Activated CD4-positive, alpha-beta T cell treated with anti-CD3 and anti-CD28 coated beads, Interleukin-2, amount 50 U/mL, for 48 hours (primary cell): ENCODE results near the gene PRDX2.
"Not testable (repeated sequence)": the region's sequence is repeated elsewhere in the genome, so short reads cannot be mapped to it uniquely, and the experiment has no call there.

Source experiments
- DNase-seq, 2 experiments: peaks; one replicate each; pipeline ENCODE4 v3.0.0-alpha.2; 2020

Gene PRDX2

GRCh38 chr19:12801466-12802266 lies at the start of gene PRDX2, which contains the start of gene THSD8:
Gene PRDX2, minus strand, starts transcription at chr19:12801800. Its CDS starts 539 bp downstream, at chr19:12801261.
Gene THSD8, plus strand, starts transcription at chr19:12802069. Its CDS starts 3 bp downstream, at chr19:12802072.
- peak; percentile 82 to 84 for DNase-seq

GRCh38 chr19:12847159-12848139 lies 45.8 kb upstream of the PRDX2 start:
- DNase-seq: peak; percentile 92 to 93

DNA sequence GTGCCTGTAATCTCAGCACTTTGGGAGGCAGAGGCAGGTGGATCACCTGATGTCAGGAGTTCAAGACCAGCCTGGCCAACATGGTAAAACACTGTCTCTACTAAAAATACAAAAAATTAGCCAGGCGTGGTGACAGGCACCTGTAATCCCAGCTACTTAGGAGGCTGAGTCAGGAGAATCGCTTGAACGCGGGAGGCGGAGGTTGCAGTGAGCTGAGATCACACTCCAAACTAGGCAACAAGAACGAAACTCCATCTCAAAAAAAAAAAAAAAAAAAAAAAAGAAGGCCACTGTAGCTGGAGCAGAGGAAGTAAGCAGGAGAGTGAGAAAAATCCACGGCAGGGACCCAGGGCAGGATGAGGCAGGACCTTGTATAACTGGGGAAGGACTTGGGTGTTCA lies 45.0 kb upstream of the PRDX2 start:
- DNase-seq: not testable (repeated sequence)

- no peak for DNase-seq
Measured at GRCh38 chr19:12843999-12844732, 42.6 kb upstream of the PRDX2 start.

DNA sequence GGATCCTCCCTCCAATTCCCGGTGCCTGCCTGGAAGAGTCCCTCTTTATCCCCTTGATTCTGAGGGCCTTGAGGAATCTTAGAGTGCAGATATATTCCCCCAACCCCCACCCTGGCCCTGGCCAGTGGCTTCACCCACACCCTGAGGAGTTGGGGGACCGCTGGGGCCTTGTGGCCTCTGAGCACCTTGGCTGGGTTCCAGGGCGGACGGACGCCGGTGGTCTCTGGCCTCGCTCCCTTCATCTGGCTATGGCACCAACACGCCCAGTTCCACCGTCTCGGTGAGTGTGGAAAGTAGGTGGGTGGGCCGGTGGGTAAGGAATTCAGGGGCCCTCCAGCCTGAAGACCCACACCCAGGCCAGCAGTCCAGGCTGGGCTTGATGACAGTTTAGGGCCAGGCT lies 41.7 kb upstream of the PRDX2 start:
- DNase-seq: no peak

DNA sequence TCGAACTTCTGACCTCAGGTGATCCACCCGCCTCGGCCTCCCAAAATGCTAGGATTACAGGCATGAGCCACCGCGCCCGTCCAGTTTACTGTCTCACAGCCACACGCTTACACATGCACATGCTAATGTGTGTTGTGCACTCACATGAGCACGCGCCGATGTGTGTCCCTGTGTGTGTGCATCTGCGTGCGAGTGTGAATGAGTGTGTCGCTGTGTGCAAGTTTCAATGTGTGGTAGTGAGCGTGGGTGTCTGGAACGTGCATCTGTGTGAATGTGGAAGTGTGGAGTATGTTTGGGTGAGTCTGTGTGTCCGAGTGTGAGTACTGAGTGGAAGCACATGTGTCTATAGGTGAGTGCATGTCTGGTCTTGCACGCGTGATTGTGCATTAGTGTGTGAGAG lies 40.9 kb upstream of the PRDX2 start:
- no peak for DNase-seq

DNA sequence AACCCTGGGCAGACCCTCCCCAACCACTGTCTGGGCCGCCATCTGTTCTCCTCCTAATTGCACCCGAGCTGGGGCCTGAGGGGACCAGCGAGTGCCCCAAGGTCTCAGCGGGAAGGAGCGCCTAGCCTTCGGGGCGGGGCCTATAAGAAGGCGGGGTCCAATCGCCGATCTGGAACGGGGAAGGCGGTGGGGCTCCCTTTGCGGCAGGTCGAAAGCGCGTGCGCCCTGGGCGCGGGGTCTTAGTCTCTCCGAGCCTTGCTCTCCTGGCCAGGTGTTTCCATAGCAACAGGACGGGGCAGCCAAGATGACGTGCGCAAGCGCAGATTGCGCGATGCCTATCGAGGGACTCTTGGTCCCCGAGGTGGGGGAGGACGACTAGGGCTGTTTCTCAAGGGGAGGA lies 39.5 kb upstream of the PRDX2 start:
- peak in 1 of 2 experiments; percentile 38 for DNase-seq

GRCh38 chr19:12840091-12841079 lies 38.8 kb upstream of the PRDX2 start:
- peak; percentile 65 to 73 for DNase-seq

DNA sequence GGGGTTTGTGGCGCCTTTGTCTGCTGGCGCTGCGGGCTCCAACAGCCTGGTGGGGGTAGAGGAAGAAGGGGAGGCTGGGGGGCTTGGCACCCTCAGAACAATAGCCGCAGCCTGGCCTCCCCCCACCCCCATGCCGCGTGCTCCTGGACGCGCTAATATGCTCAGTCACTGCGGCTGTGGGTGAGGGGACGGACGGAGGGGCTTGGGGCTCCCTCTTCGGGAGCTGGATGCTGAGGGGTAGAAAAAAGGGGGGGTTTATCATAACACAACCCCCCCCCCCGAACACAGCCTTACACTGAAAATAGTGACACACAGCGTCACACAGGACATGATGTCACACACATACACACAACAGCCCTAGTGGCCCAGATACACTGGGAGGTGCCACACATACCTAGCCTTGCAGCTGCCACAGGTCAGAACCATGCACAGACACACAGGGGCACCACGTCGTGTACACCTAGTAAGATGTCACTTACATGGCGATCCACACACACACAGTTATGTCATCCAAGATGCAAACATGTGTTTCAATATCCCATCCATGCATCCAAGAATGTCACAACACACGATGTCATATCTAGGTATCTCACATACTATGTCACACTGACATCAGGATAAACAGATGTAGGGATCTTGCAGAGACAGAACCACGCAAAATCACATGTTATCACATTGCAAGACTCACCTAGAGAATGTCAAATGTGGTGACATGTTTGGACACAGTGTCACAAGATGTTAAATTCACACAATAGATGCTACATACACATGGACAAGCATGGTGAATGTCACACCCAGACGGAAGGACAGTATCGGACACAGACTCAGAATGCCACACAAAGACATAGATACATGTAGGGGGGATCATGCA lies 37.5 kb upstream of the PRDX2 start:
- DNase-seq: peak in 1 of 2 experiments; percentile 27

- DNase-seq: peak; percentile 60 to 67
Measured at GRCh38 chr19:12838182-12838885, 36.7 kb upstream of the PRDX2 start, which contains the start of gene MAST1. Gene MAST1, plus strand, starts transcription at chr19:12838515. Its CDS starts 58 bp downstream, at chr19:12838573.

DNA sequence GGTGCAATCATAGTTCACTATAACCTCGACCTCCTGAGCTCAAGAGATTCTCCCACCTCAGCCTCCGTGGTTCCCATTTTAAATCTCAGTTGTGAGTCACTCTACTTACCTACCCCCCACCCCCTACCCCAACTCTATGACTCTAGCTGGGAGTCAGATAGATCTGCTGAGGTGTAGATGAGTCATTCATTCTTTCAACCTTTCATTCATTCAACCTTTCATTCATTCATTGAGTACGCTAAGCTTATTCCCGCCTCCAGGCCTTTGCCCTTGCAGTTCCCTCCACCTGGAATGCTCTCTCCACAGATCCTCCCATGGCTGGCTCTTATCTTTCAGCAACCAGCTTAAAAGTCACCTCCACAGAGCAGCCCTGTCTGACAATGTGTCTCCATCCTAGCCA lies 35.6 kb upstream of the PRDX2 start:
- no peak for DNase-seq

GRCh38 chr19:12836529-12836863 lies 34.9 kb upstream of the PRDX2 start:
- no peak for DNase-seq

DNA sequence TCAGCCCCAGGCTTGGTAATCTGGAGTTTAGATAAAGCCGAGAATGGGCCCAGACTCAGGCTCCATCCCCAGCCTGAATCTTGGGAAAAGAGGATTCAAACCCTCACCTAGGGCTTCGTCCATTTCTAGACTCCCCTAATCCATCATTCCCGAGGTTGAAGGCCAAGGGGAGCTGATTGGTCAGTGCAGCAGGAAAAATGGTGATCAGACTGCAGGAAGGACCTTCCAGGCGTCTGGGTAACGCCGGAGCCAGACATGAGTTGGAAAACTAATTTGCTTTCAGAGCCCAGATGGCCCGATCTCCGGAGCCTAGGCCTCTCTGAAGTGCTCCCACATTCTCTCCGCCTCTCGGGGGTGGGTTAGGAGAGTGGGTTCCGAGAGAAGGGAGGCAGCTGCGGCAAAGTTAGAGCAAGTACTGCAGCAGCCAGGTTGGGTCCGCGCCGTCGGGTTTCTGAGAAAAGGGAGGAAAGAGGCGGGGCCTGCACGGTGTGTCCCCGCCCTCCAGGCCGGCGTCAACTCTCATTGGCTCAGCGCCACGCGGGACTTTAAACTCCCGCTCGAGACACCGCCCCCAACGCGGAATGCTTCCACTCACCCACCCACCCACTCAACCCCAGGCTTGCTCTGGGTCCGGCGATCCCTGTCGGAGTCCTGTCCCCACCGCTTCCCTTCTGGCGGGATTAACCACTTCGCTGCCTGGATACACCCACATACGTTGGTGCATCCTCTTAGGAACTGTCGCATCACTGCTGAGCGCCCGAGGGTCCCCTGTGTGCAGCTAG lies 33.6 kb upstream of the PRDX2 start:
- peak in 1 of 2 experiments; percentile 26 for DNase-seq

DNA sequence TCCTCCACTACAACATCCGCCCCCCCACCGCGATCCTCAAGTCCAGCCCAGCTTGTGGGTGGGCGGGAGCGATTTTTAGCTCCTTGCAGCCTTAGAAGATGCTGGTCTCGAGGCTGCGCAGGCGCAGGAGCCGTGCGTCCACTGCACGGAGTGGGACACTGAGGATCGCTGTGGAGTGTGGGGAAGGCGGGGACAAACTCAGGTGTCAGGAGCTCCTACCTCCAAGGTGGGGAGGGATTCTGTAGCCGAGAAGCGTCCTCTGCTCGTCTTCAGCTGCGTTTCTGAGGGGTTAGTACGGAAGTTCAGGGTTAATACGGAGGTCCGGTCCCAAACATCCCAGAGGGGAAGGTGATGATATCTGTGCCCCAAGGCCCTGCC lies 33.0 kb upstream of the PRDX2 start, which contains the start of gene RTBDN:
RTBDN (minus strand) TSS at position 14 of the 378 bp plus-strand sequence. CDS start 4,600 bp downstream, outside the sequence.
- no peak for DNase-seq

DNA sequence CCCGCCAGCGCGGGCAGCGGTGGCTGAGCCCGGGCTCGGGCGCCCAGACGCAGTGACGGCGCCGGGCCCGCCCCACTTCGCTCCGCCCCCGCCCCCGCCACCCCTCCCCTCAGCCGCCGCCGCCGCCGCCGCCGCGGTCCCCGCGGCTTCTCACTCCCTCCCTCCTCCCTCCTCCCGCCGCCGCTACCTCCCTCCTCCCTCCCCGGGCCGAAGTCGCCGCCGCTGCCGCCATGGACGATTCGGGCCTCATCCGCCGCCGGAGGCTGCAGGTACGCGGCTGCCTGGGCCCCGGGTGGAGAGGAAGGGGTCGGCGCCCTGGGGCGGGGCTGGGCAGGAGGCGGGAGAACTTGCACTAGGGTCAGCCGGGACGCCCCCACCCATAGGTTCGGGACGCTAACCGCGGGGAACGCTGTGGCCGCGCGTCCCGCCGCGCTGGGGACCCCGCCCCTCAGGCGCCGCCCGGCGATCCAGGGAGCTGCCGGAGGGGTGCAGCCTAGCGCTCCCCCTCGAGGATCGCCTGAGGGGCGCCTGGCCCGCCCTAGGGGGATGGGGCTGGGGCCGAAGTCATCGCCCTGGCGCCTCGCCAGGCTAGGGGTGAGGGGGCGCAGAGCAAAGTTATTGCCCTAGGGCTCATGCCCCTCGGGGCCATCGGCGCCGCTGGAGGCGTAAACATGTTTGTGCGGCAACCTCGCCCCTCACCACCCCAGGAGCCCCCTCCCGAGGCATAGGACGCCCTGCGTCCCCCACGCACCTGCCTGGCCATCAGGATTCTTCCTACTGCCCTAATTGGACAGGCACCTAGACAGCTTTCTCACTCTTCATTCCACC lies 32.4 kb upstream of the PRDX2 start:
- DNase-seq: peak; percentile 47 to 49

- DNase-seq: no peak
Measured at GRCh38 chr19:12833418-12833737, 31.8 kb upstream of the PRDX2 start.

DNA sequence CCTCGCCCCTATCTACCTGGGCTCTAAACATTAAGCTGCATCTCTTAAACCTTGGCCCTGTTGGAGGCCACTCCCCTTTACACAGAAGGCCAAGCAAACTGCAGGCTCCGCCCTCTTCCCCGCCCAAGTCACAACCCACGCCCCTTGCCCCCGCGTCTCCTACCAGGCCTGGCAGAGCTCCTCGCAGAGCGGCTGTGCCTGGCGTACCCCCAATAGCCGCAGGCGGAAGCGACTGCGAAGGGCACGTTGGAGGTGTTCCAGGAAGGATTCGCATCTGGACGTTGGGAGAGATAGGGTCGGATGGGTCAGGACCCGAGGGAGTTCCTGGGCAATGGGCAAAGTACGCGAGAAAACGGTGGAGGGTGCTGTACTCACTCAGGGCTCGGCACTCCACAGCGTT lies 26.9 kb upstream of the PRDX2 start:
- peak; percentile 50 to 58 for DNase-seq
